PC-9 (cell line): ENCODE measurements around the gene GLI1. TPM values are rescaled to one million over a fixed set of nuclear protein-coding genes. Genes with fewer than 3 reads are reported as not detected.
"Not testable (repeated sequence)": the region's sequence is repeated elsewhere in the genome, so short reads cannot be mapped to it uniquely, and the experiment has no call there.

Source experiments
- BruUV-seq: library from RNA; stranded (reverse); fragments of 400-500 nt; replicated peaks from 2 replicates; lab custom pipeline; 2021; lab: Mats Ljungman, UMichigan
- CTCF ChIA-PET: fragments of 300-600 bp; sonication (Branson Sonifier 250); formaldehyde crosslinking; loops from one replicate; lab custom pipeline; 2022; ENCODE audit warnings: antibody characterized with exemption; lab: Charles Lee
- POLR2A ChIA-PET: fragments of 300-600 bp; sonication (Branson Sonifier 250); formaldehyde crosslinking; loops from one replicate; lab custom pipeline; 2022; ENCODE audit warnings: antibody characterized with exemption; ENCODE audit not compliant: unreplicated experiment; lab: Charles Lee
- DNase-seq, 2 experiments: peaks; one replicate each; pipeline versions ENCODE4 v3.0.0 to v3.0.0-alpha.2; 2015 to 2022; ENCODE audit warnings: mixed read lengths in 1 of 2
- H2AFZ ChIP-seq: fragments of 200-600 bp; sonication (generic); 2 replicates; pipeline ENCODE4 v1.8.1; 2017; ENCODE audit warnings: antibody characterized with exemption
- H3F3A ChIP-seq: fragments of 200-600 bp; sonication (generic); 2 replicates; pipeline ENCODE4 v1.8.1; 2017; ENCODE audit warnings: antibody characterized with exemption, mild to moderate bottlenecking, low read depth; ENCODE audit not compliant: insufficient read depth
- H3K27ac ChIP-seq: fragments of 200-600 bp; sonication (generic); 2 replicates; pipeline ENCODE4 v1.6.1; 2016; ENCODE audit warnings: mixed run types
- H3K27me3 ChIP-seq: fragments of 200-600 bp; sonication (generic); 2 replicates; pipeline ENCODE4 v1.6.1; 2016; ENCODE audit warnings: low read depth, mixed run types; ENCODE audit not compliant: insufficient read depth
- H3K36me3 ChIP-seq: fragments of 200-600 bp; sonication (generic); 2 replicates; pipeline ENCODE4 v1.6.1; 2016; ENCODE audit warnings: low read depth, mixed run types
- H3K4me1 ChIP-seq: fragments of 200-600 bp; sonication (generic); replicated peaks from 2 replicates; pipeline ENCODE4 v1.6.1; 2016; ENCODE audit warnings: mixed run types; ENCODE audit not compliant: insufficient read depth
- H3K4me2 ChIP-seq: fragments of 200-600 bp; sonication (generic); 2 replicates; pipeline ENCODE4 v1.6.1; 2017; ENCODE audit warnings: mixed run types
- H3K4me3 ChIP-seq: fragments of 200-600 bp; sonication (generic); 2 replicates; pipeline ENCODE4 v1.6.1; 2016; ENCODE audit warnings: mixed run types
- H3K79me2 ChIP-seq: fragments of 200-600 bp; sonication (generic); 2 replicates; pipeline ENCODE4 v1.6.1; 2017; ENCODE audit warnings: low read depth, mixed run types
- H3K9me2 ChIP-seq: fragments of 200-600 bp; sonication (generic); 2 replicates; pipeline ENCODE4 v1.8.1; 2017; ENCODE audit warnings: mild to moderate bottlenecking; ENCODE audit not compliant: insufficient read depth
- H3K9me3 ChIP-seq: fragments of 200-600 bp; sonication (generic); 2 replicates; pipeline ENCODE4 v1.8.1; 2016; ENCODE audit warnings: low read depth; ENCODE audit not compliant: insufficient read depth
- H4K20me1 ChIP-seq: fragments of 200-600 bp; sonication (generic); 2 replicates; pipeline ENCODE4 v1.8.1; 2017; ENCODE audit not compliant: insufficient read depth
- EZH2 ChIP-seq: fragments of 200-600 bp; sonication (generic); IDR thresholded peaks from 2 replicates; pipeline ENCODE4 v1.8.0; 2017; ENCODE audit warnings: antibody characterized with exemption, low read depth
- intact Hi-C: fragments of 100-400 bp; cut with micrococcal nuclease; formaldehyde crosslinking; loops from one replicate; pipeline ENCODE4 v1.10.0; 2022; ENCODE audit not compliant: unreplicated experiment
- total RNA-seq: library from RNA; stranded (reverse); gene quantifications from 2 replicates; pipeline ENCODE4 v1.2.3, GENCODE V29; 2021
- TF ChIP-seq, protein P1 (sequence below): fragments of 200-600 bp; sonication (generic); conservative IDR thresholded peaks from 2 replicates; pipeline ENCODE4 v1.6.1; 2017; ENCODE audit warnings: mixed run types, antibody characterized with exemption, mild to moderate bottlenecking, moderate library complexity

The GLI1 gene
- total RNA-seq, 1 experiment from 2014 or later = not detected

DNA sequence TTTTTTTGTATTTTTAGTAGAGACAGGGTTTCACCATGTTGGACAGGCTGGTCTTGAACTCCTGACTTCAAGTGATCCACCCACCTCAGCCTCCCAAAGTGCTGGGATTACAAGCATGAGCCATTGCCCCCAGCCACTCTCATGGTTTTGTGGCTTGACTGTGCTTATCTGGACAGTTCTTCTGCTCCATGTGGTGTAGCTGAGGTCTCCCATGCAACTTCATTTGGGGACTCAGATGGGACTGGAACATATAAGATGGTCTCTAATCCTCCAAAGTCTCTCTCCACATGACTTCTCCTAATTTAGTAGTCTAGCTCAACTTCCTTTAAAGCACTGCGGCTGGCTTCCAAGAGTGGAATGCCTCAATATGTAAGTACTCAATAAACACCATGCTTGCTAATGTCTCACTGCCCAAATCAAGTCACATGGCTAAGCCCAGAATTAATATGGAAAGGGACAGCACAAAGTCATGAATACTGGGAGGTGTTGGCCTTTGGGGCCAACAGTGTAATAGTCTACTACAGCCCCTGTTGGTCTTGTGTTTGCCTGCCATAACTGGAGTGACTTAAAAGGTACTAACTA lies 17.6 kb upstream of the GLI1 start:
- H3K27ac ChIP-seq = no peak overlapping the region
- H3K9me2 ChIP-seq = no peaks in the 10 kb centered on the region
- no peaks in the 10 kb centered on the region for H3K79me2 ChIP-seq
- no peak overlapping the region for H3K4me3 ChIP-seq
- TF ChIP-seq EZH2 = no peak
- TF ChIP-seq, protein P1, sequence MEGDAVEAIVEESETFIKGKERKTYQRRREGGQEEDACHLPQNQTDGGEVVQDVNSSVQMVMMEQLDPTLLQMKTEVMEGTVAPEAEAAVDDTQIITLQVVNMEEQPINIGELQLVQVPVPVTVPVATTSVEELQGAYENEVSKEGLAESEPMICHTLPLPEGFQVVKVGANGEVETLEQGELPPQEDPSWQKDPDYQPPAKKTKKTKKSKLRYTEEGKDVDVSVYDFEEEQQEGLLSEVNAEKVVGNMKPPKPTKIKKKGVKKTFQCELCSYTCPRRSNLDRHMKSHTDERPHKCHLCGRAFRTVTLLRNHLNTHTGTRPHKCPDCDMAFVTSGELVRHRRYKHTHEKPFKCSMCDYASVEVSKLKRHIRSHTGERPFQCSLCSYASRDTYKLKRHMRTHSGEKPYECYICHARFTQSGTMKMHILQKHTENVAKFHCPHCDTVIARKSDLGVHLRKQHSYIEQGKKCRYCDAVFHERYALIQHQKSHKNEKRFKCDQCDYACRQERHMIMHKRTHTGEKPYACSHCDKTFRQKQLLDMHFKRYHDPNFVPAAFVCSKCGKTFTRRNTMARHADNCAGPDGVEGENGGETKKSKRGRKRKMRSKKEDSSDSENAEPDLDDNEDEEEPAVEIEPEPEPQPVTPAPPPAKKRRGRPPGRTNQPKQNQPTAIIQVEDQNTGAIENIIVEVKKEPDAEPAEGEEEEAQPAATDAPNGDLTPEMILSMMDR = no peak
- no peaks in the 10 kb centered on the region for H4K20me1 ChIP-seq
- peaks cover 5% of the 10 kb centered on the region; the same call in 1 of the 2 replicates for H3F3A ChIP-seq
- ChIA-PET POLR2A (interaction anchor here (0.6 kb wide), 1 partner anchor 345 kb away, joined by 5 read pairs; no protein-coding TSS in a partner anchor), CTCF (no interaction called here)
- no peaks in the 10 kb centered on the region for H3K27me3 ChIP-seq
- intact Hi-C loops = no loop called here
- no peak for DNase-seq
- H3K4me2 ChIP-seq = no peak overlapping the region
- no TSS peak for BruUV-seq
- no peaks in the 10 kb centered on the region for H3K36me3 ChIP-seq
- no peaks in the 10 kb centered on the region for H3K9me3 ChIP-seq
- H3K4me1 ChIP-seq = no peaks in the 10 kb centered on the region
- H2AFZ ChIP-seq = no peak overlapping the region

DNA sequence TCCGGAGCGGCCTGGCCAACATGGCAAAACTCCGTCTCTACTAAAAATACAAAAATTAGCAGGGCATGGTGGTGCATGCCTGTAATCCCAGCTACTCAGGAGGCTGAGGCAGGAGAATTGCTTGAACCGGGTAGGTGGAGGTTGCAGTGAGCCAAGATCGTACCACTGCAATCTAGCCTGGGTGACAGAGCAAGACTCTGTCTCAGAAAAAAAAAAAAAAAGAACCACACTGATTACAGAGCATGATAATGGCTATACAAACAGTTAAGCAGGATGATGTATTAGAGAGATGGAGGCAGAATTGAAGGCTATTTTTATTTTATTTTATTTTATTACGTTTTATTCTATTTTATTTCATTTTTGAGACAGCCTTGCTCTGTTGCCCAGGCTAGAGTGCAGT lies 15.2 kb upstream of the GLI1 start:
- H3K27me3 ChIP-seq, BruUV-seq: not testable (repeated sequence)

DNA sequence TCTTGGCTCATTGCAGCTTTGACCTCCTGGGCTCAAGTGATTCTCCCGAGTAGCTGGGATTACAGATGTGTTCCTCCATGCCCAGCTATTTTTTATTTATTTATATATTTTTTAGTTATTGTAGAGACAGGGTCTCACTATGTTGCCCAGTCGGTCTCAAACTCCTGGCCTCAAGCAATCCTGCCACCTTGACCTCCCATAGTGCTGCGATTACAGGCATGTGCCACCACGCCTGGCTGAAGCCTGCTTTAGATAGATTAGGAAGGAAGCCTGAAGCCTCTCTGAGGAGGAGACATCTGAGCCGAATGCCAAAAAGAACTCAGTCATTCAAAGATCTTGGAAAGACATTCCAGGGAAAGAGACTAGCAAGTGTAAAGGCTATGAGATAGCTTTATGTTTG lies 14.8 kb upstream of the GLI1 start:
- Histone ChIP-seq H3K79me2 (no peaks in the 10 kb centered on the region), H3K27ac (no peak overlapping the region), H3K36me3 (no peaks in the 10 kb centered on the region), H3K27me3 (no peaks in the 10 kb centered on the region), H3K4me1 (no peaks in the 10 kb centered on the region), H3K9me3 (no peaks in the 10 kb centered on the region), H3K4me2 (no peak overlapping the region), H3K4me3 (no peak overlapping the region), H3K9me2 (no peaks in the 10 kb centered on the region), H4K20me1 (no peaks in the 10 kb centered on the region), H3F3A (peaks cover 5% of the 10 kb centered on the region; the same call in 1 of the 2 replicates), H2AFZ (no peak overlapping the region)
- no TSS peak for BruUV-seq
- ChIA-PET CTCF (interaction anchor here (0.6 kb wide), 1 partner anchor 11 kb away, joined by 4 read pairs; the partner anchor contains the start of gene INHBE), POLR2A (no interaction called here)
- DNase-seq = no peak
- intact Hi-C loops = no loop called here
- TF ChIP-seq EZH2 = no peak
- TF ChIP-seq, protein P1 = no peak

More for the DNA sequence above, 15.2 kb upstream of the GLI1 start:
- H3K4me3 ChIP-seq, H3K79me2 ChIP-seq, H3K4me2 ChIP-seq, H3K9me2 ChIP-seq, CTCF ChIA-PET, H2AFZ ChIP-seq, H4K20me1 ChIP-seq, H3K4me1 ChIP-seq, POLR2A ChIA-PET, H3F3A ChIP-seq, H3K36me3 ChIP-seq, H3K9me3 ChIP-seq, DNase-seq, intact Hi-C loops, H3K27ac ChIP-seq: not testable (repeated sequence)
